K562 (cell line): ENCODE measurements around the gene SLC25A42.

Experiments used
- AFF1 ChIP-seq, 2 experiments: fragments of 450-650 bp; IDR thresholded peaks; 2 replicates each; pipeline ENCODE4 v1.6.1; 2018; ENCODE audit warnings: mild to moderate bottlenecking in 2 of 2, low read depth in 1 of 2; ENCODE audit not compliant: partially characterized antibody in 2 of 2
- CTCF ChIP-seq, 3 experiments: IDR thresholded peaks in 2 of 3; conservative IDR thresholded peaks in 1 of 3; 2 replicates each; pipeline ENCODE4 v1.5.1; 2011 to 2012; ENCODE audit warnings: low read length in 3 of 3, mild to moderate bottlenecking in 3 of 3, control low read depth in 2 of 3, improper control_type of control experiment in 1 of 3, inconsistent platforms in 1 of 3, low read depth in 1 of 3, mixed read lengths in 1 of 3, moderate library complexity in 1 of 3; ENCODE audit not compliant: insufficient read depth in 2 of 3
- EZH2 ChIP-seq: IDR thresholded peaks from 2 replicates; pipeline ENCODE4 v1.6.1; 2012; ENCODE audit warnings: low read depth, mild to moderate bottlenecking, inconsistent platforms, low read length, borderline replicate concordance
- SIX5 ChIP-seq, 2 experiments: IDR thresholded peaks; 2 replicates each; pipeline ENCODE4 v1.6.1; 2011; ENCODE audit warnings: low read length in 2 of 2, borderline replicate concordance in 1 of 2, low read depth in 1 of 2, mild to moderate bottlenecking in 1 of 2, moderate library complexity in 1 of 2; ENCODE audit not compliant: insufficient read depth in 1 of 2
- ZEB2 ChIP-seq: fragments of 450-650 bp; IDR thresholded peaks from 2 replicates; pipeline ENCODE4 v1.6.1; 2016
- ZNF3 ChIP-seq: fragments of 250-450 bp; sonication (Bioruptor Pico); IDR thresholded peaks from 2 replicates; pipeline ENCODE4 v1.5.0; 2021; ENCODE audit warnings: mild to moderate bottlenecking, moderate library complexity
- ZNF512 ChIP-seq: IDR thresholded peaks from 2 replicates; pipeline ENCODE4 v1.6.1; 2016; ENCODE audit warnings: missing genetic modification characterization, missing compliant biosample characterization

GRCh38 chr19:19113040-19113626, 49.3 kb downstream of the SLC25A42 start:
- TF ChIP-seq EZH2: no peak
- no peak for TF ChIP-seq ZNF512 (tag)
- TF ChIP-seq CTCF (IDR thresholded peaks at IDR 0.05 in 2 of 3, conservative IDR thresholded peaks at IDR 0.05 in 1 of 3; ENCODE audit: insufficient read depth in 2 of 3, low read depth in 1 of 3, low read length in 3 of 3): peak; percentile 54 to 69 (median 68)
- no peak for TF ChIP-seq AFF1 (IDR thresholded peaks at IDR 0.05; ENCODE audit: low read depth in 1 of 2, partially characterized antibody in 2 of 2)
- TF ChIP-seq ZNF3 (CRISPR knock-in tag): no peak
- TF ChIP-seq SIX5 (IDR thresholded peaks at IDR 0.05; ENCODE audit: borderline replicate concordance in 1 of 2, insufficient read depth in 1 of 2, low read depth in 1 of 2, low read length in 2 of 2): no peak
- TF ChIP-seq ZEB2: no peak
